ENCODE measurements around the gene DENND4A. TPM values are rescaled to one million over a fixed set of nuclear protein-coding genes. Genes with fewer than 3 reads are reported as not detected.

The DENND4A gene
- total RNA-seq, 1 donor from 2014 or later, result 32.5 TPM

DNA sequence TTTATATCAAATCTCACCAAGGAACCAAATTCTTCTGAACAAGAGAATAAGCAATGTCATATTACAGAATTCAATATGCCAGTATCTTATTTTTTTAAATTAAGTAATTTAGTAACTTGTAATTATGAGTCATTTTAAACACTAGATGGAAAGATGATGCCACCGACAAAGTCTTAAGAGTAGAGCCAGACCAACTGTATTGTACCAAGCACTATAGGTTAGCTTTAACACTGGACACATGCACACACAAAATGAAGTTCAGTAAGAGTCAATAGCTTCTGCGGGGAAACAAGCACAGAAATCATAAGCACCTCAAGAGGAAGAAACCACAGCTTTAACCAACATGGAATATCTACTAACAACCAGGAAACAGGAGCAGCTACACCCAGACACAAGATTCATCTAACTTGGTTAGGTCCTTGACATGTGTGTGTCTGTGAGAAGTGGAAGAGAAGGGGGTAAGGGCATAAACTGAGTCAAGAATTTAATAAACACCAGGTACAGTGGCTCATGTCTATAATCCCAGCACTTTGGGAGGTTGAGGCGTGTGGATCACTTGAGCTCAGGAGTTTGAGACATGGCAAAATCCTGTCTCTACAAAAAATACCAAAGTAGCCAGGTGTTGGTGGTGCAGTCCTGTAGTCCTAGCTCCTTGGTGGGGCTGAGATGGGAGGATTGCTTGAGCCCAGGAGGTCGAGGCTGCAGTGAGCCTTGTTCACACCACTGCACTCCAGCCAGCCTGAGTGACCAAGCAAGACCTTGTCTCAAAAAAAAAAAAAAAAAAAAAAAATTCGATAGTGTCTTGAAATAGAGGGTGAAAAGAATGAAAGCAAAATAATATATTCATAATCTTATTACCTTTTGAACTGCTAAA, 28.9 kb downstream of the DENND4A start:
- H3K27me3 ChIP-seq, result no peaks in the 10 kb centered on the region
- H3K4me3 ChIP-seq, result no peak overlapping the region
- H3K27ac ChIP-seq, result no peak overlapping the region
- DNase-seq (no peak), ATAC-seq (no peak)
- intact Hi-C loops (cut with DNase I), result no loop called here
- peaks cover 6% of the 10 kb centered on the region for H3K36me3 ChIP-seq
- TF ChIP-seq, protein P1, sequence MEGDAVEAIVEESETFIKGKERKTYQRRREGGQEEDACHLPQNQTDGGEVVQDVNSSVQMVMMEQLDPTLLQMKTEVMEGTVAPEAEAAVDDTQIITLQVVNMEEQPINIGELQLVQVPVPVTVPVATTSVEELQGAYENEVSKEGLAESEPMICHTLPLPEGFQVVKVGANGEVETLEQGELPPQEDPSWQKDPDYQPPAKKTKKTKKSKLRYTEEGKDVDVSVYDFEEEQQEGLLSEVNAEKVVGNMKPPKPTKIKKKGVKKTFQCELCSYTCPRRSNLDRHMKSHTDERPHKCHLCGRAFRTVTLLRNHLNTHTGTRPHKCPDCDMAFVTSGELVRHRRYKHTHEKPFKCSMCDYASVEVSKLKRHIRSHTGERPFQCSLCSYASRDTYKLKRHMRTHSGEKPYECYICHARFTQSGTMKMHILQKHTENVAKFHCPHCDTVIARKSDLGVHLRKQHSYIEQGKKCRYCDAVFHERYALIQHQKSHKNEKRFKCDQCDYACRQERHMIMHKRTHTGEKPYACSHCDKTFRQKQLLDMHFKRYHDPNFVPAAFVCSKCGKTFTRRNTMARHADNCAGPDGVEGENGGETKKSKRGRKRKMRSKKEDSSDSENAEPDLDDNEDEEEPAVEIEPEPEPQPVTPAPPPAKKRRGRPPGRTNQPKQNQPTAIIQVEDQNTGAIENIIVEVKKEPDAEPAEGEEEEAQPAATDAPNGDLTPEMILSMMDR (IDR thresholded peaks at IDR 0.05), result no peak
- H3K9me3 ChIP-seq, result no peaks in the 10 kb centered on the region
- no peaks in the 10 kb centered on the region for H3K4me1 ChIP-seq

DNA sequence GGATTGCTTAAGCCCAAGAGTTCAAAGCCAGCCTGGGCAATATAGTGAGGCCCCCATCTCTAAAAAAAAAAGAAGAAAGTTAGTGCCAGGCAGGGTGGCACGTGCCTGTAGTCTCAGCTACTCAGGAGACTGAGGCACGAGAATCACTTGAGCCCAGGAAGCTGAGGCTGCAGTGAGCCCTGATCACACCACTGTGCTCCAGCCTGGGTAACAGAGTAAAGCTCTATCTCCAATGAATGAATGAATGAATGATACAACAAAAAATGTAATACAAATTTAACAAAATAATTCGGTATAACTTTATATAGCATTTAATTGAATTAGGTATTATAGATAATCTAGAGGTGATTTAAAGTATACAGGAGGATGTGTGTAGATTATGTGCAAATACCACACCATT, 29.7 kb downstream of the DENND4A start:
- H3K4me3 ChIP-seq, result no peak overlapping the region
- H3K4me1 ChIP-seq, result no peaks in the 10 kb centered on the region
- no peaks in the 10 kb centered on the region for H3K27me3 ChIP-seq
- H3K9me3 ChIP-seq, result no peaks in the 10 kb centered on the region
- no peak for ATAC-seq
- H3K27ac ChIP-seq, result no peak overlapping the region
- DNase-seq, result no peak
- intact Hi-C loops (cut with DNase I), result no loop called here
- TF ChIP-seq, protein P1 (IDR thresholded peaks at IDR 0.05), result no peak
- H3K36me3 ChIP-seq, result peaks cover 6% of the 10 kb centered on the region

DNA sequence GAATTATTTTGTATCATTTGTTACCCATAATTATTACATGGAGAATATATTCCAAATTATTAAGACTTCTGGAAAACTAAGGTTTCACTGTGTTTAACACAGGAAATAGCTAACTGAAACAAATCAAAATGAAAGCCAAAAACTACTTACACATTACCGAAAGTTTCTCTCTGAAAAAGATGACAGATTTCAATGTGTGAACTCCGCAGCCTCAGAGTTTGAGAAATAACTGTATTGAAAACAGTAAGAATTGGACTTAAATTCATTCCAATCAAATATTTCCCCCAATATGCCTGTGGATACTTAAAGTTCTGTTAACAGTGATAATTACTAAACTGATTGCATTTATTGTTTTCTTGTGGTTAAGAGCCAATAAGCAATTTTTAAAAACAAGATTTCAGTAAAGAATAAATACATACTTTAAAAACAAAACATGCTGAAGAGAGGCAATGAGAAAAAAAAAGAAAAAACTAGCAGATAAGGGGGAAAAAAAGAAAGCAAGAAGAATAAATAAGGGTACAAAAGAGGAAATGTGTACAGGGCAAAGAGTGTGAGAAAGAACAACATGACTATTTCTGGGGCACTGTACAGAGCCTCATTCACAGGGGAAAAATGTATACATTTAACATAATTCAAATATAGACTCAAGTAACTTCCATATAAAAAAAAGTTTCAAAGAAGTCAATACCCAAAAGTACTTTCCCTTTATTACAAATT, 30.7 kb downstream of the DENND4A start:
- Histone ChIP-seq H3K27ac (no peak overlapping the region), H3K36me3 (peaks cover 6% of the 10 kb centered on the region), H3K4me1 (no peaks in the 10 kb centered on the region), H3K9me3 (no peaks in the 10 kb centered on the region), H3K4me3 (no peak overlapping the region), H3K27me3 (no peaks in the 10 kb centered on the region)
- ATAC-seq, result no peak
- intact Hi-C loops (cut with DNase I), result no loop called here
- TF ChIP-seq, protein P1 (IDR thresholded peaks at IDR 0.05), result no peak
- DNase-seq, result no peak

DNA sequence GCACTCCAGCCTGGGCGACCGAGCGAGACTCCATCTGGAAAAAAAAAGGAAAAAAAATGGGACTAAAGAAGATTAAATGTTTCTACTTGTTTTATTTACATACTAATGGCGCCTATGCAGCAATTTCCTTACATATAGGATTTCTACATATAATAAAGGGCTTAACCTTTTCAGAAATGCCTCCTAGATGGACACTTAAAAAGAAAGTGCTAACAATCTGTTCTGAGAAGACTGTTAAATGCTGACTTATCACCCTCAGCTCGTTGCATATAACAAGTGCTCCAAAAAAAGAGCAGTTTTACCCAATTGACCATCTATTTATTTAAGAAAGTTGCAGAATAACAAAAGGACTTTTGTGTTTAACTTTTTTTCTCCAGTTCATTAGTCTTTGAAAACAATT, 32.7 kb downstream of the DENND4A start:
- Histone ChIP-seq H3K27me3 (no peaks in the 10 kb centered on the region), H3K4me3 (no peak overlapping the region), H3K36me3 (peaks cover 21% of the 10 kb centered on the region), H3K4me1 (no peaks in the 10 kb centered on the region), H3K9me3 (no peaks in the 10 kb centered on the region), H3K27ac (no peak overlapping the region)
- intact Hi-C loops (cut with DNase I), result no loop called here
- no peak for ATAC-seq
- TF ChIP-seq, protein P1 (IDR thresholded peaks at IDR 0.05), result no peak
- no peak for DNase-seq

DNA sequence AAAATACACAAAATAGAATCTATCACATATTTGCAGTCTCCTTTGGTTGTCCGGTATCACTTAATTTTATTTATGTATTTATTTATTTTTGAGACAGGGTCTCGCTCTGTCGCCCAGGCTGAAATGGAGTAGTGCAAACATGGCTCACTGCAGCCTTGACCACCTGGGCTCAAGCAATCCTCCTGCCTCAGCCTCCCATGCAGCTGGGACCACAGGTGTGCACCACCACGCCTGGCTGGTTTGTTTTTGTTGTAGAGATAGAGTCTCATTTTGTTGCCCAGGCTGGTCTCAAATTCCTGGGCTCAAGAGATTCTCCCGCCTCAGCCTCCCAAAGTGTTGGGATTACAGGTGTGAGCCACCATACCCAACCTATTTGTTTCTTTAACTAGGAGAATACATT, 33.9 kb downstream of the DENND4A start:
- Histone ChIP-seq H3K27ac (no peak overlapping the region), H3K4me1 (no peaks in the 10 kb centered on the region), H3K4me3 (no peak overlapping the region), H3K36me3 (peaks cover 21% of the 10 kb centered on the region), H3K9me3 (no peaks in the 10 kb centered on the region), H3K27me3 (no peaks in the 10 kb centered on the region)
- intact Hi-C loops (cut with DNase I), result no loop called here
- DNase-seq, result no peak
- ATAC-seq, result no peak
- TF ChIP-seq, protein P1 (IDR thresholded peaks at IDR 0.05), result no peak

Data from upper lobe of right lung (tissue), 1 donor.